ENCODE data around the gene SFXN1.
"Not testable (repeated sequence)": the region's sequence is repeated elsewhere in the genome, so short reads cannot be mapped to it uniquely, and the experiment has no call there.

SFXN1 gene

GRCh38 chr5:175501759-175502158 is 23.4 kb downstream of the SFXN1 start:
- no peak for DNase-seq

GRCh38 chr5:175507671-175508070 is 29.3 kb downstream of the SFXN1 start:
- DNase-seq = not testable (repeated sequence)

GRCh38 chr5:175508896-175509295 is 30.5 kb downstream of the SFXN1 start:
- no peak for DNase-seq

GRCh38 chr5:175513297-175513696 is 34.9 kb downstream of the SFXN1 start:
- no peak for DNase-seq

GRCh38 chr5:175513726-175514125 is 35.4 kb downstream of the SFXN1 start:
- DNase-seq = no peak

GRCh38 chr5:175516933-175517823 is 38.8 kb downstream of the SFXN1 start:
- DNase-seq = no peak

GRCh38 chr5:175517824-175518450 is 39.6 kb downstream of the SFXN1 start:
- peak; percentile 75 for DNase-seq

- DNase-seq = no peak
Observed at GRCh38 chr5:175519006-175519405, 40.6 kb downstream of the SFXN1 start.

- DNase-seq = no peak
Observed at GRCh38 chr5:175520321-175520720, 42.0 kb downstream of the SFXN1 start.

- no peak for DNase-seq
Observed at GRCh38 chr5:175520873-175521272, 42.5 kb downstream of the SFXN1 start.

- DNase-seq = no peak
Observed at GRCh38 chr5:175521313-175521833, 43.0 kb downstream of the SFXN1 start.

GRCh38 chr5:175523292-175523691 is 44.9 kb downstream of the SFXN1 start:
- DNase-seq = no peak

- no peak for DNase-seq
Observed at GRCh38 chr5:175524211-175524610, 45.9 kb downstream of the SFXN1 start.

- no peak for DNase-seq
Observed at GRCh38 chr5:175526691-175527090, 48.3 kb downstream of the SFXN1 start.

- no peak for DNase-seq
Observed at GRCh38 chr5:175531361-175531760, 53.0 kb downstream of the SFXN1 start.

- peak; percentile 78 for DNase-seq
Observed at GRCh38 chr5:175534070-175534932, 55.9 kb downstream of the SFXN1 start.

GRCh38 chr5:175535331-175535730 is 57.0 kb downstream of the SFXN1 start:
- not testable (repeated sequence) for DNase-seq

GRCh38 chr5:175535796-175536195 is 57.4 kb downstream of the SFXN1 start:
- DNase-seq = no peak

- no peak for DNase-seq
Observed at GRCh38 chr5:175538576-175538975, 60.2 kb downstream of the SFXN1 start.

GRCh38 chr5:175539936-175540335 is 61.6 kb downstream of the SFXN1 start:
- DNase-seq = no peak

GRCh38 chr5:175541264-175541663 is 62.9 kb downstream of the SFXN1 start:
- DNase-seq = no peak

- no peak for DNase-seq
Observed at GRCh38 chr5:175542232-175542965, 64.0 kb downstream of the SFXN1 start.

- no peak for DNase-seq
Observed at GRCh38 chr5:175542966-175543235, 64.5 kb downstream of the SFXN1 start.
